ENCODE results near the gene CFAP90. TPM values are rescaled to one million over a fixed set of nuclear protein-coding genes. Genes with fewer than 3 reads are reported as not detected.

CFAP90 gene
- polyA plus RNA-seq, 2 of the 4 experiments (the other 2 are of a cell fraction), result 0.17 to 0.25 TPM

DNA sequence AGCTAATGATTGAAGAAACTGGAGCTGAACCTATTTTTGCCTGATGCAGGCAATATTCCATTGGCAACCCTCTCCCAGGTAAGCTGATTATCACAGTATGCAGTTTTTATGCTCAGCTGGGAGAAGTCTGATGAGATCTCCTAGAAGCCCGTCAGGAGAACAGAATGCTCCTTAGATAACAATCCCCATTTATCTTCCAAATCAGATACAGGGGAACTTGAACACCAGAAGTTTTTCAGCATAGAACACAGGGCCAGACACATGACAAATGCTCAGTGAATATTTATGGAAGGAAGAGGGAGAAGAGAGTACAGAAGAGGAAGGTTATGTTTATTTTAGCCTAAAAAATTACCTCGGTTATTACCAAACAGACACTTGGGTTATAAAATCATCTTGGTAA lies 37.9 kb downstream of the CFAP90 start:
- no peak for ATAC-seq
- WGBS (ENCODE audit: missing lambda C conversion rate), result 15% methylated on average over 2 of the region's 2 CpGs
- ChIA-PET CTCF (no interaction called here), POLR2A (no interaction called here)
- H3K9me3 ChIP-seq, result no peaks in the 10 kb centered on the region
- no peak overlapping the region for H3K4me2 ChIP-seq
- H3K4me1 ChIP-seq, result no peaks in the 10 kb centered on the region
- DNase-seq (ENCODE audit: low read depth in 1 of 2, low spot score in 1 of 2), result no peak
- FAIRE-seq, result no peak
- no peak for TF ChIP-seq MAFK (IDR thresholded peaks at IDR 0.05; ENCODE audit: partially characterized antibody)
- TF ChIP-seq BHLHE40 (IDR thresholded peaks at IDR 0.05; ENCODE audit: low read depth, low read length), result no peak
- TF ChIP-seq, protein P1, sequence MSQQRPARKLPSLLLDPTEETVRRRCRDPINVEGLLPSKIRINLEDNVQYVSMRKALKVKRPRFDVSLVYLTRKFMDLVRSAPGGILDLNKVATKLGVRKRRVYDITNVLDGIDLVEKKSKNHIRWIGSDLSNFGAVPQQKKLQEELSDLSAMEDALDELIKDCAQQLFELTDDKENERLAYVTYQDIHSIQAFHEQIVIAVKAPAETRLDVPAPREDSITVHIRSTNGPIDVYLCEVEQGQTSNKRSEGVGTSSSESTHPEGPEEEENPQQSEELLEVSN (IDR thresholded peaks at IDR 0.05; ENCODE audit: borderline replicate concordance, low read depth), result no peak
- TF ChIP-seq, protein P2, sequence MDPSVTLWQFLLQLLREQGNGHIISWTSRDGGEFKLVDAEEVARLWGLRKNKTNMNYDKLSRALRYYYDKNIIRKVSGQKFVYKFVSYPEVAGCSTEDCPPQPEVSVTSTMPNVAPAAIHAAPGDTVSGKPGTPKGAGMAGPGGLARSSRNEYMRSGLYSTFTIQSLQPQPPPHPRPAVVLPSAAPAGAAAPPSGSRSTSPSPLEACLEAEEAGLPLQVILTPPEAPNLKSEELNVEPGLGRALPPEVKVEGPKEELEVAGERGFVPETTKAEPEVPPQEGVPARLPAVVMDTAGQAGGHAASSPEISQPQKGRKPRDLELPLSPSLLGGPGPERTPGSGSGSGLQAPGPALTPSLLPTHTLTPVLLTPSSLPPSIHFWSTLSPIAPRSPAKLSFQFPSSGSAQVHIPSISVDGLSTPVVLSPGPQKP (IDR thresholded peaks at IDR 0.05; ENCODE audit: low read depth, low read length), result no peak
- TF ChIP-seq CHD2 (IDR thresholded peaks at IDR 0.05; ENCODE audit: low read length, partially characterized antibody), result no peak
- no peak for TF ChIP-seq HDAC2 (IDR thresholded peaks at IDR 0.05)
- TF ChIP-seq EHMT2 (IDR thresholded peaks at IDR 0.05; ENCODE audit: low read depth), result no peak
- TF ChIP-seq, protein P3, sequence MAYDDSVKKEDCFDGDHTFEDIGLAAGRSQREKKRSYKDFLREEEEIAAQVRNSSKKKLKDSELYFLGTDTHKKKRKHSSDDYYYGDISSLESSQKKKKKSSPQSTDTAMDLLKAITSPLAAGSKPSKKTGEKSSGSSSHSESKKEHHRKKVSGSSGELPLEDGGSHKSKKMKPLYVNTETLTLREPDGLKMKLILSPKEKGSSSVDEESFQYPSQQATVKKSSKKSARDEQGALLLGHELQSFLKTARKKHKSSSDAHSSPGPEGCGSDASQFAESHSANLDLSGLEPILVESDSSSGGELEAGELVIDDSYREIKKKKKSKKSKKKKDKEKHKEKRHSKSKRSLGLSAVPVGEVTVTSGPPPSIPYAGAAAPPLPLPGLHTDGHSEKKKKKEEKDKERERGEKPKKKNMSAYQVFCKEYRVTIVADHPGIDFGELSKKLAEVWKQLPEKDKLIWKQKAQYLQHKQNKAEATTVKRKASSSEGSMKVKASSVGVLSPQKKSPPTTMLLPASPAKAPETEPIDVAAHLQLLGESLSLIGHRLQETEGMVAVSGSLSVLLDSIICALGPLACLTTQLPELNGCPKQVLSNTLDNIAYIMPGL (CRISPR knock-in tag; IDR thresholded peaks at IDR 0.05; ENCODE audit: borderline replicate concordance), result no peak
- TF ChIP-seq, protein P4, sequence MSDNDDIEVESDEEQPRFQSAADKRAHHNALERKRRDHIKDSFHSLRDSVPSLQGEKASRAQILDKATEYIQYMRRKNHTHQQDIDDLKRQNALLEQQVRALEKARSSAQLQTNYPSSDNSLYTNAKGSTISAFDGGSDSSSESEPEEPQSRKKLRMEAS (IDR thresholded peaks at IDR 0.05), result no peak
- TF ChIP-seq MYC (IDR thresholded peaks at IDR 0.05; ENCODE audit: borderline replicate concordance, low read length), result no peak
- no peak for TF ChIP-seq HOXB5 (CRISPR knock-in tag; IDR thresholded peaks at IDR 0.05)
- no peak for TF ChIP-seq CBX8 (IDR thresholded peaks at IDR 0.05)
- TF ChIP-seq, protein P5, sequence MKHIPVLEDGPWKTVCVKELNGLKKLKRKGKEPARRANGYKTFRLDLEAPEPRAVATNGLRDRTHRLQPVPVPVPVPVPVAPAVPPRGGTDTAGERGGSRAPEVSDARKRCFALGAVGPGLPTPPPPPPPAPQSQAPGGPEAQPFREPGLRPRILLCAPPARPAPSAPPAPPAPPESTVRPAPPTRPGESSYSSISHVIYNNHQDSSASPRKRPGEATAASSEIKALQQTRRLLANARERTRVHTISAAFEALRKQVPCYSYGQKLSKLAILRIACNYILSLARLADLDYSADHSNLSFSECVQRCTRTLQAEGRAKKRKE (CRISPR knock-in tag; IDR thresholded peaks at IDR 0.05; ENCODE audit: low read depth), result no peak
- no peak for TF ChIP-seq ZSCAN20 (CRISPR knock-in tag; IDR thresholded peaks at IDR 0.05)
- no peak for TF ChIP-seq TFCP2L1 (CRISPR knock-in tag; IDR thresholded peaks at IDR 0.05)
- no peak for TF ChIP-seq NFE2L2 (conservative IDR thresholded peaks at IDR 0.05; ENCODE audit: low read length)
- TF ChIP-seq CHD4 (IDR thresholded peaks at IDR 0.05; ENCODE audit: borderline replicate concordance), result no peak
- H3K27ac ChIP-seq, result no peak overlapping the region
- H3K4me3 ChIP-seq, result no peak overlapping the region

DNA sequence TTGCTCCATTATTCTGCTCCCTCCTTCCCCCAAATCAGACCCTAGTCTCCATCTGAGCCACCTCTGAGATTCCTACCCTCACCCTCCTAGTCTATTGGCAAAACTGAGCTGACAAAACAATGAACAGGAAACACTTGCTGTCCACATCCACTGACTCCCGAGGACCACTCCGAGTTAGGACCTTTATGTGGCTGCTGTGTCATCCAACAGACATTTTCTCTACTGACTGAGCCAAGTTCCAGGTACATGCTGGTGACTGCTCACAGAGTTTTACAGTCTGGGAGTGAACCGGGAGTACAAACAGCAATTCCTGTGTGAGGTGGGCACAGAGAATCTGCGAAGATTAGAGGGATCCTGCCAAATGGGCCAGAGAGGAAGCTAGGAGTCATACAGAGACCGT lies 39.2 kb downstream of the CFAP90 start:
- ChIA-PET CTCF (interaction anchor here (0.7 to 1.2 kb wide), 2 partner anchors 10 to 209 kb away, joined by 3 to 4 read pairs; no protein-coding TSS in a partner anchor), POLR2A (no interaction called here)
- H3K4me3 ChIP-seq, result no peak overlapping the region
- FAIRE-seq (no peak), ATAC-seq (no peak), DNase-seq (ENCODE audit: low read depth in 1 of 2, low spot score in 1 of 2) (no peak)
- H3K27ac ChIP-seq, result no peak overlapping the region
- H3K4me2 ChIP-seq, result no peak overlapping the region
- TF ChIP-seq MAZ (IDR thresholded peaks at IDR 0.05; ENCODE audit: borderline replicate concordance, low read depth, low read length), result no peak
- no peak for TF ChIP-seq HOXB13 (CRISPR knock-in tag; IDR thresholded peaks at IDR 0.05; ENCODE audit: low read depth)
- no peak for TF ChIP-seq MYC (IDR thresholded peaks at IDR 0.05; ENCODE audit: borderline replicate concordance, low read length)
- TF ChIP-seq HEYL (CRISPR knock-in tag; IDR thresholded peaks at IDR 0.05), result no peak
- TF ChIP-seq FOSL2 (IDR thresholded peaks at IDR 0.05), result no peak
- TF ChIP-seq FOSL2 (CRISPR knock-in tag; IDR thresholded peaks at IDR 0.05), result no peak
- TF ChIP-seq RARB (CRISPR knock-in tag; IDR thresholded peaks at IDR 0.05), result no peak
- TF ChIP-seq RNF2 (IDR thresholded peaks at IDR 0.05; ENCODE audit: borderline replicate concordance, low read depth), result no peak
- no peak for TF ChIP-seq ZC3H11A (IDR thresholded peaks at IDR 0.05)
- no peak for TF ChIP-seq SMC3 (IDR thresholded peaks at IDR 0.05)
- TF ChIP-seq CBX2 (IDR thresholded peaks at IDR 0.05; ENCODE audit: borderline replicate concordance, low read depth), result no peak
- TF ChIP-seq, protein P4 (IDR thresholded peaks at IDR 0.05), result no peak
- TF ChIP-seq ZFP36 (IDR thresholded peaks at IDR 0.05; ENCODE audit: borderline replicate concordance, partially characterized antibody), result no peak
- TF ChIP-seq FOXS1 (CRISPR knock-in tag; IDR thresholded peaks at IDR 0.05), result no peak
- TF ChIP-seq POLR2A (IDR thresholded peaks at IDR 0.05; ENCODE audit: low read length), result no peak
- TF ChIP-seq JUNB (IDR thresholded peaks at IDR 0.05), result no peak
- TF ChIP-seq EP300 (IDR thresholded peaks at IDR 0.05), result no peak
- WGBS (ENCODE audit: missing lambda C conversion rate), result 3% methylated on average over 4 of the region's 5 CpGs
- H3K9me3 ChIP-seq, result no peaks in the 10 kb centered on the region
- H3K4me1 ChIP-seq, result no peaks in the 10 kb centered on the region
